GM18870 (cell line): ENCODE measurements around the gene GORASP1.

Experiments used
- ATAC-seq: cut with Tn5 transposase; IDR thresholded peaks from one replicate; pipeline ENCODE4 v1.9.1; 2021; ENCODE audit warnings: moderate library complexity; ENCODE audit not compliant: unreplicated experiment

The GORASP1 gene

GRCh38 chr3:39141171-39141995, 34.0 kb upstream of the GORASP1 start:
- ATAC-seq = no peak

- ATAC-seq = no peak
These were observed 33.0 kb upstream of the GORASP1 start for GRCh38 chr3:39140341-39140971.

- ATAC-seq = no peak
These were observed 32.0 kb upstream of the GORASP1 start for GRCh38 chr3:39139442-39139841.

GRCh38 chr3:39138804-39139415, 31.5 kb upstream of the GORASP1 start:
- ATAC-seq = no peak

- no peak for ATAC-seq
These were observed 30.8 kb upstream of the GORASP1 start for GRCh38 chr3:39137991-39138803.

GRCh38 chr3:39137435-39137936, 30.1 kb upstream of the GORASP1 start:
- no peak for ATAC-seq

GRCh38 chr3:39136533-39137434, 29.4 kb upstream of the GORASP1 start:
- no peak for ATAC-seq

GRCh38 chr3:39135170-39135805, 27.9 kb upstream of the GORASP1 start:
- no peak for ATAC-seq

- no peak for ATAC-seq
These were observed 26.9 kb upstream of the GORASP1 start for GRCh38 chr3:39134305-39134704.

- no peak for ATAC-seq
These were observed 26.4 kb upstream of the GORASP1 start for GRCh38 chr3:39133822-39134221.

GRCh38 chr3:39133093-39133490, 25.7 kb upstream of the GORASP1 start:
- no peak for ATAC-seq

- ATAC-seq = no peak
These were observed 25.0 kb upstream of the GORASP1 start for GRCh38 chr3:39132096-39133092.

GRCh38 chr3:39130693-39131265, 23.4 kb upstream of the GORASP1 start:
- ATAC-seq = no peak

- no peak for ATAC-seq
These were observed 22.6 kb upstream of the GORASP1 start for GRCh38 chr3:39130026-39130425.

- ATAC-seq = no peak
These were observed 21.5 kb upstream of the GORASP1 start for GRCh38 chr3:39128951-39129350.

GRCh38 chr3:39127908-39128304, 20.5 kb upstream of the GORASP1 start:
- no peak for ATAC-seq

GRCh38 chr3:39127269-39127907, 20.0 kb upstream of the GORASP1 start:
- ATAC-seq = no peak
